ENCODE measurements around the gene NEK6. TPM values are rescaled to one million over a fixed set of nuclear protein-coding genes. Genes with fewer than 3 reads are reported as not detected.
A peak's percentile ranks its signal among the peaks of the same experiment; 100 is the strongest.

The NEK6 gene
- total and polyA plus RNA-seq, 2 experiments from 2014 or later: 33.5 to 44.7 TPM

DNA sequence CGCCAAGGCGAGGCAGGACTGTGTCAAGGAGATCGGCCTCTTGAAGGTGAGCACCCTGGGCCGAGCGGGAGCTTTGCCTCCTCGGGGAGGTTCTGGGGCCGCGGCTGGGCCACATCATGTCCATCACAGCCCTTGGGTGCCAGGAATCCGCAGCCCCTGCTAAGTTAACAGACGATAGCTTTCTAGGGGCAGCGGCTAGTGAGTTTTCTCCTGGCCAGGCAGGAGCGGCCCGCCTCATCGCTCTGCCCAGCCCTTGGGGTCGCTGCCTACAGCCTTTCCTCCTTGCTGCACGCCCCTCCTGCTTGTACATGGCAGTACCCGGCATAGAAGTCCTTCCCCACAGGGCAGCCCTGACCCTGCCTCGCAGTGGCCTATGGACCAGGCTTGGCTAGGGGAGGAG is 56.2 kb downstream of the NEK6 start:
- Histone ChIP-seq H4K20me1 (ENCODE audit: insufficient read depth, poor library complexity, severe bottlenecking) (no peaks in the 10 kb centered on the region), H3K79me2 (no peaks in the 10 kb centered on the region), H3K36me3 (replicated peaks; ENCODE audit: insufficient read depth, low read depth) (no peaks in the 10 kb centered on the region), H3K27me3 (no peaks in the 10 kb centered on the region), H2AFZ (no peak overlapping the region), H3K4me3 (no peak overlapping the region), H3K4me1 (ENCODE audit: insufficient read depth) (no peaks in the 10 kb centered on the region), H3K9me3 (ENCODE audit: low read depth) (no peaks in the 10 kb centered on the region), H3K9me2 (replicated peaks; ENCODE audit: insufficient read depth) (no peaks in the 10 kb centered on the region), H3K27ac (no peak overlapping the region), H3K4me2 (no peak overlapping the region)
- DNase-seq (ENCODE audit: low spot score): no peak
- WGBS (ENCODE audit: low lambda C conversion rate, missing lambda C conversion rate): 94% methylated on average over 18 of the region's 18 CpGs
- TF ChIP-seq, protein P1, sequence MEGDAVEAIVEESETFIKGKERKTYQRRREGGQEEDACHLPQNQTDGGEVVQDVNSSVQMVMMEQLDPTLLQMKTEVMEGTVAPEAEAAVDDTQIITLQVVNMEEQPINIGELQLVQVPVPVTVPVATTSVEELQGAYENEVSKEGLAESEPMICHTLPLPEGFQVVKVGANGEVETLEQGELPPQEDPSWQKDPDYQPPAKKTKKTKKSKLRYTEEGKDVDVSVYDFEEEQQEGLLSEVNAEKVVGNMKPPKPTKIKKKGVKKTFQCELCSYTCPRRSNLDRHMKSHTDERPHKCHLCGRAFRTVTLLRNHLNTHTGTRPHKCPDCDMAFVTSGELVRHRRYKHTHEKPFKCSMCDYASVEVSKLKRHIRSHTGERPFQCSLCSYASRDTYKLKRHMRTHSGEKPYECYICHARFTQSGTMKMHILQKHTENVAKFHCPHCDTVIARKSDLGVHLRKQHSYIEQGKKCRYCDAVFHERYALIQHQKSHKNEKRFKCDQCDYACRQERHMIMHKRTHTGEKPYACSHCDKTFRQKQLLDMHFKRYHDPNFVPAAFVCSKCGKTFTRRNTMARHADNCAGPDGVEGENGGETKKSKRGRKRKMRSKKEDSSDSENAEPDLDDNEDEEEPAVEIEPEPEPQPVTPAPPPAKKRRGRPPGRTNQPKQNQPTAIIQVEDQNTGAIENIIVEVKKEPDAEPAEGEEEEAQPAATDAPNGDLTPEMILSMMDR (IDR thresholded peaks at IDR 0.05; ENCODE audit: poor library complexity): no peak
- no peak for TF ChIP-seq EZH2phosphoT487 (IDR thresholded peaks at IDR 0.05; ENCODE audit: low read depth, severe bottlenecking, unreplicated experiment)
- TF ChIP-seq EZH2 (IDR thresholded peaks at IDR 0.05; ENCODE audit: borderline replicate concordance): no peak

DNA sequence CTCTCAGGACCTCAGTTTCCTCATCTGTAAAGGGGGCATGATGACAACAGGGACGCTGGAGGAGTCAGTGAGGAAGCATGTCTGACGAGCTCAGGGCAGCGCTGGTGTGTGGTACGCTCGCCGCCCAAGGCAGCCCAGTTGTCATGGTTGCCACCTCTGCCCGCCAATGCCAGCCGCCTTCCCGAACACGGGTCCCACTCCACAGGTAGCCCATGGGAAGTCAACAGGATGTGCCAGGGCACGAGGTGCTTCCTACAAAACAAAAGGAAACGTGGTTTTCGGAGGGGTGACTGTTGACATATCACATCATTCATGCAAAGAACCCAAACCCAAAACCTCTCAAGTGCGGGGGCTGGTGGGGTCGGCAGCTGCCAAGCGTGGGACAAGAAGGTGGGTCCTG is 58.1 kb downstream of the NEK6 start:
- Histone ChIP-seq H2AFZ (no peak overlapping the region), H3K79me2 (no peaks in the 10 kb centered on the region), H3K36me3 (replicated peaks; ENCODE audit: insufficient read depth, low read depth) (no peaks in the 10 kb centered on the region), H3K4me3 (no peak overlapping the region), H3K4me2 (no peak overlapping the region), H3K27ac (no peak overlapping the region), H3K4me1 (ENCODE audit: insufficient read depth) (no peaks in the 10 kb centered on the region), H3K9me3 (ENCODE audit: low read depth) (no peaks in the 10 kb centered on the region), H3K9me2 (replicated peaks; ENCODE audit: insufficient read depth) (no peaks in the 10 kb centered on the region), H3K27me3 (no peaks in the 10 kb centered on the region), H4K20me1 (ENCODE audit: insufficient read depth, poor library complexity, severe bottlenecking) (peaks cover 3% of the 10 kb centered on the region)
- WGBS (ENCODE audit: low lambda C conversion rate, missing lambda C conversion rate): 95% methylated on average over 16 of the region's 16 CpGs
- TF ChIP-seq, protein P1 (IDR thresholded peaks at IDR 0.05; ENCODE audit: poor library complexity): no peak
- no peak for TF ChIP-seq EZH2phosphoT487 (IDR thresholded peaks at IDR 0.05; ENCODE audit: low read depth, severe bottlenecking, unreplicated experiment)
- no peak for TF ChIP-seq EZH2 (IDR thresholded peaks at IDR 0.05; ENCODE audit: borderline replicate concordance)
- DNase-seq (ENCODE audit: low spot score): no peak

DNA sequence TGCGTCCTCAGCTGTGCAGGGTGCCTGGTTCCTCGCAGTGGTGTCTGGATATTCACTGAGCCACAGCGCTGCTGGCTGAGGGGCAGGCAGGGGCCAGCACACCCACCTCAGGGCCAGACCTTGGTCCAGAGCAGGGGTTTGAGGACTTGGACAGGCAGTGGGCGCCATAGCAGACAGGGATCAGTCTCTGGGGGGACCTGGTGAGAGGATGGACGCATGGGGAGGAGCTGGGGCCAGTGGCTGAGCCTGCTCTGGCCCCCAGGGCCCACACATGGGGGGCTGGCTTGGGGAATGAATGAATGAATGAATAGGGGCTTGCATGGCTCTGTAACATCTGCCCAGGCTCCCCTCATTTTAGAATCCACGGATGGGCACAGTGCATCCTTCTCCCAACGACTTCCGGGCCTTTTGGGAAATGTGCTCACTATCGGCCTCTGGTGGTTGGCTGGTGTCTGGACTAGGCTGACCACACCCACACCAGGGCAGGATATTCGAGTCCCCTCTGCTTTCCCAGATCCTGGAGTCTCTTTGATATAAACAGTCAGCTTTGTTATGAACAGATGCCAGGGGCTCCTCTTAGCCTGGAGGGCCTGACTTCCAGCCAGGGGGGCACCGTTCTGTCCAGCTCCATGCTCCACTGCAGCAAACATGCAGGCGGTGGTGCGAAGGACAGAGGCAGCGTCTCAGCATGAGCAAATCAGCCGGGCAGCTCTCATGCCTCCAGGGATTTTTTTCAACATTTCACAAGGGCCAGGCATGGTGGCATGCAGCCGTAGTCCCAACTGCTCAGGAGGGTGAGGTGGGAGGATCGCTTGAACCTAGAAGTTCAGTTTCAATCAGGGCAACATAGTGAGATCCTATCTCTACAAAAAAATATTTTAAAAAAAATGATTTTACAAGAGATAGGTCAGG is 62.6 kb downstream of the NEK6 start:
- H3K9me2 ChIP-seq (replicated peaks; ENCODE audit: insufficient read depth): no peaks in the 10 kb centered on the region
- H3K9me3 ChIP-seq (ENCODE audit: low read depth): no peaks in the 10 kb centered on the region
- no peak overlapping the region for H3K27ac ChIP-seq
- no peak overlapping the region for H2AFZ ChIP-seq
- H3K36me3 ChIP-seq (replicated peaks; ENCODE audit: insufficient read depth, low read depth): no peaks in the 10 kb centered on the region
- H3K79me2 ChIP-seq: no peaks in the 10 kb centered on the region
- H3K4me1 ChIP-seq (ENCODE audit: insufficient read depth): no peaks in the 10 kb centered on the region
- no peaks in the 10 kb centered on the region for H3K27me3 ChIP-seq
- 69% methylated on average over 17 of the region's 17 CpGs for WGBS (ENCODE audit: low lambda C conversion rate, missing lambda C conversion rate)
- no peak overlapping the region for H3K4me2 ChIP-seq
- peaks cover 3% of the 10 kb centered on the region for H4K20me1 ChIP-seq (ENCODE audit: insufficient read depth, poor library complexity, severe bottlenecking)
- no peak for TF ChIP-seq EZH2phosphoT487 (IDR thresholded peaks at IDR 0.05; ENCODE audit: low read depth, severe bottlenecking, unreplicated experiment)
- TF ChIP-seq, protein P1 (IDR thresholded peaks at IDR 0.05; ENCODE audit: poor library complexity): peak; percentile 66
- H3K4me3 ChIP-seq: no peak overlapping the region
- DNase-seq (ENCODE audit: low spot score): peak; percentile 79

Measured in hepatocyte (in vitro differentiated cells).